ENCODE data around the gene CARM1.
"Not testable (repeated sequence)": the region's sequence is repeated elsewhere in the genome, so short reads cannot be mapped to it uniquely, and the experiment has no call there.

The CARM1 gene

GRCh38 chr19:10848230-10848856 lies 23.0 kb upstream of the CARM1 start, which contains the start of gene C19orf38:
Gene C19orf38, plus strand, starts transcription at chr19:10848415. Its CDS starts 94 bp downstream, at chr19:10848509.
- no peak for FAIRE-seq

DNA sequence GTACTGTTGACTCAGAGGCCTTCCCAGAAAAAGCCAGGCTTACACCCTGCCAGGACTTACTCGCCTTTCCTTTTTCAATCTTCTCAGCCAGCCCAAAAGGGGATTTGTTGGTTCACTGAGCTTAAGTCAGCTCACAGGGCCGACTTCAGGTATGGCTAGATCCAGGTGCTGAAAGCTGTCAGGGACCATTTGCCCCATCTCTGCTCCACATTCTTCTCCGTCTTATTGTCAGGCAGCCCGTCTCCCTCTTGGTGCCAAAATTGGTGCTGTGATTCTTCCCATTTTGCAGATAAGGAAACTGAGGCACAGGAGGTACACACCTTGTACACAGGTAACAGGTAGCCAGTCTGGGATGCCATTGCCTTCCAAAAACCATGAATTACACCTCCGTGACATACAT lies 20.7 kb upstream of the CARM1 start:
- FAIRE-seq = no peak

GRCh38 chr19:10852098-10852800 lies 19.1 kb upstream of the CARM1 start:
- FAIRE-seq = no peak

DNA sequence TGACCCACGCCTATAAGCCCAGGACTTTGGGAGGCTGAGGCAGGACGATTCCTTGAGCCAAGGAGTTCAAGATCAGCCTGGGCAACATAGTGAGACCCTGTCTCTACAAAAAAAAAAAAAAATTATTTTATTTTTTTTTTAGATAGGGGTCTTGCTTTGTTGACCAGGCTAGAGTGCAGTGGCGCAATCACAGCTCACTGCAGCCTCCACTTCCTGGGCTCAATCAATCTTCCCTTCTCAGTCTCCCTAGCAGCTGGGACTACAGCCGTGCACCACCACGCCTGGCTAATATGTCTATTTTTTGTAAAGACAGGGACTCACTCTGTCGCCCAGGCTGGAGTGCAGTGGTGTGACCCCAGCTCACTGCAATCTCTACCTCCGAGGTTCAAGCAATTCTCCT lies 18.4 kb upstream of the CARM1 start:
- no peak for FAIRE-seq

- no peak for FAIRE-seq
Measured at GRCh38 chr19:10854350-10855089, 16.8 kb upstream of the CARM1 start.

- FAIRE-seq = no peak
Measured at GRCh38 chr19:10855879-10856522, 15.4 kb upstream of the CARM1 start.

- FAIRE-seq = not testable (repeated sequence)
Measured at GRCh38 chr19:10856899-10857298, 14.5 kb upstream of the CARM1 start.

DNA sequence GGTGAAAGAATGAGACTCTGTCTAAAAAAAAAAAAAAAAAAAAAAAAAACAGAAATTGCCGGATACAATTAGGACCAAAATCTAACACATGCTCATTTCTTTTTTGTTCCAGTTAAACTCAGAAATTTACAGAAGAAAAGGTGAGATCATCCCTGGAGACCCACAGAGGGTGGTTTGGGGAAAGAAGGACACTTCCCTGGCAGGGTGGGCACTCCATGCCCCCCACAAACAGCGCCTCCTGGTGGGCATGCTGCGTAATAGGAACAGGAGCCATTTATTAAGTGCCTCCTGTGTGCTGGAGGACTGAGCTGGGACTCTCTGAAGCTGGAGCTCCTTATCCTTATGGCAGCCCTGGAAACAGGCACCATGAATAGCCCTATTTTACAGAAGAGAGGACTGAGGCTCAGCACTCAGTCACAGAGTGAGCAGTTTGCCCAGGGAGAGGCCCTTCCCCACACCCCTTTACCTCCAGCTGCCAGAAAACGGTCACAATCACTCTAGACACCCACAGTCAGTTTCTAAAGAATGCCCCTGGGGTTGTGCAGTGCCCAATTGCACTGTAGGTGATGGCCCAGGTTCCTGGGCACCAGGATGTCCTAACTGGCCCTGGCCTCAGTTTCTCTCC lies 13.0 kb upstream of the CARM1 start:
- FAIRE-seq = no peak

- no peak for FAIRE-seq
Measured at GRCh38 chr19:10861103-10861651, 10.2 kb upstream of the CARM1 start.

DNA sequence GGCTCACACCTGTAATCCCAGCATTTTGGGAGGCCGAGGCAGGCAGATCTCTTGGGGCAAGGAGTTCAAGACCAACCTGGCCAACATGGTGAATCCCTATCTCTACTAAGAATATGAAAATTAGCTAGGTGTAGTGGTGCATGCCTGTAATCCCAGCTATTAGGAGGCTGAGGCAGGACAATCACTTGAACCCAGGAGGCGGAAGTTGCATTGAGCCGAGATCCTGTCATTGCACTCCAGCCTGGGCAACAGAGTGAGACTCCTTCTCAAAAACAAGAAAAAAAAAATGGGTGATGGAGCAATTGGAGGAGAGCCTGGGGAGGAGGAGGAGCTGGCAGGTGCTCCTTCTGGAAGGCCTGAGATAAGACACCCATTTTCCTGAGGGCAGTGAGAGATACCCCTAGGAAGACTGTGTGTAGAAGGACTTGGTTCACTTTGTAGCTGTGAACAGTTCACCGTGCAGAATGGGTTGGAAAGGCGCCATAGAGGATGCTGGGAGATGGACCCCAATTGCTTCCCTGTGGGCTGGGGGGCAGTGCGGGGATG lies 8.7 kb upstream of the CARM1 start:
- FAIRE-seq = no peak

DNA sequence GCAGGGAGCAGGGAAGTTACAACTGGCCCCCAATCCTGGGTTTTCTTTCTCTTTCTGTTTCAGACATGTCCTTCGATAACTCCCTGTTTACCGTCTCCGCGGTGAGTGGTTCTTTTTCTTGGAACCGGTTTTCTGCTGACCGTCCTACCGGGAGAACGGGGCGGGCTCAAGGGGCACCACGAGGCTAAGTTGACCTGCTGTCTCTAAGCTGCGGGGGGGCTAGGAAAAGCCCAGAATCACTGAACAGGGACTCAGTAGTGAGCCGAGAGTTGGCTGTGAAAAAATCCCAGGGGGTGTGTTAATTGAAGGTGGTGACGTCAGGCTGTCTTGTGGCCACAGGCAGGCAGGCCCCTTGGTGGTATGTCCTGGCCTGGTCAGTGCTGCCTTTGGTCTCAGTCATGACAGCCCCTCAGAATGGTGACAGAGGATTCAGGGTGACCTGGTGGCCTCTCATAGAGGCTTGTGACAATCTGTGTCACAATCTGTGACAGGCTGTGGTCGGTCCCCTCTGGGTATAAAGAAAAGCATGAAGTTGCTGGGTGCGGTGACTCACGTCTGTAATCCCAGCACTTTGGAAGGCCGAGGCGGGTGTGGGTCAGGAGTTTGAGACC lies 8.1 kb upstream of the CARM1 start:
- no peak for FAIRE-seq

DNA sequence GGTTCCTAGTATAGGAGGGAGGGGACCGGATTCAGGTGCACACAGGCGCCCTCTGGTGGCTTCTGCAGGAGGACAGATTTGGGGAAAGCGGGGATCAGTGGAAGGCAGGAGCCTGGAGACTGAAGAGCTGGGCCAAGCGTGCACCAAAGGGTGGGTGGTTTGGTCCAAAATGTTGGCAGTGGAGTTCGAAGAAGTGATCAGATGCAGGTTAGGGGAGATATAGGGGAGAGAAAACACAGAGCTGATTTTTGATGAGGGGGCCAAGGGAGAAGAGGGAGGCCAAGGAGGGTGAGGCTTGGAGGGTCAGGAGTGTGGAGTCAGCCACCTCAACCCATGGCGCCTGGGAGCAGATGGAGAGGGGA lies 6.8 kb upstream of the CARM1 start:
- FAIRE-seq = no peak

- FAIRE-seq = no peak
Measured at GRCh38 chr19:10866495-10866894, 4.9 kb upstream of the CARM1 start.

DNA sequence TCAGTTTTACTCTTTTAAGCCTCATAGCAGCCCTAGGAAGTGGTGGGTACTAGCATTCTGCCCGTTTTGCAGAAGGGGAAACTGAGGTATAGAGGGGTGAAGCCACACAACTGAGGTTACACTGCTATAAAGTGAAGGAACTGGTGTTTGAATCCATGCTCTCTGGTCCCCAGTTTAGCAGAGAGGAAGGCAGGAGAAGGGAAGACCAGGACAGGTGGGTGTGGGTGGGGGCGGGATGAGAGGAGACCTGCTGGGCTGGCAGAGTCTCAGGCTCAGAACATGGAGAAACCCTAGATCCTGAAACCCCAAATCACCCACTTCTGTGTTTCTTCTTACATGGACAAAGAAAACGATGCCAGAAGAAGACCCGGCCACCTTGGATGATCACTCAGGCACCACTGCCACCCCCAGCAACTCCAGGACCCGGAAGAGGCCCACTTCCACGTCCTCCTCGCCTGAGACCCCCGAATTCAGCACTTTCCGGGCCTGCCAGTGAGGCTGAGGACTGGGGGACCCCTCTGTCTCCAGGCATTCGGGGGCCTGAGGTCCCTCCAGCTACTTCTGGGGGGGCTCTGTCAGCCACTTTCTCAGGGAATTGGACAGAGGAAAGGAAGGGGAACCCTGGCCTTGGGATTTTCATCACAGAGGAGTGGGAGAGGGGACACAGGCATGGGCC lies 2.3 kb upstream of the CARM1 start:
- FAIRE-seq = no peak

DNA sequence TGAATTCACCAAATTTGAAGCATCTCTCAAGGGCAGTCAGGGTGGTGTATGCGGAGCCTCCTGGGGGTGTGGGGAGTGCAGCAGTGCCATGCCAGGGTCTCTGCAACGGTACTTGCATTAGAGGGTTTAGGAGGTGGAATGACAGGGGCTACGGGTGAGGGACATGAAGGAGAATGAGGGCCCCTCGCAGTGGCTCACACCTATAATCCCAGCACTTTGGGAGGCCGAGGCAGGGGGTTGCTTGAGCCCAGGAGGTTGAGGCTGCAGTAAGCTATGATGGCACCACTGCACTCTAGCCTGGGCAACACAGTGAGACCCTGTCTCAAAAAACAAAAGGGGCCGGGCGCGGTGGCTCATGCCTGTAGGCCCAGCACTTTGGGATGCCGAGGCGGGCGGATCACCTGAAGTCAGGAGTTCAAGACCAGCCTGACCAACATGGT lies 1.5 kb upstream of the CARM1 start:
- not testable (repeated sequence) for FAIRE-seq

DNA sequence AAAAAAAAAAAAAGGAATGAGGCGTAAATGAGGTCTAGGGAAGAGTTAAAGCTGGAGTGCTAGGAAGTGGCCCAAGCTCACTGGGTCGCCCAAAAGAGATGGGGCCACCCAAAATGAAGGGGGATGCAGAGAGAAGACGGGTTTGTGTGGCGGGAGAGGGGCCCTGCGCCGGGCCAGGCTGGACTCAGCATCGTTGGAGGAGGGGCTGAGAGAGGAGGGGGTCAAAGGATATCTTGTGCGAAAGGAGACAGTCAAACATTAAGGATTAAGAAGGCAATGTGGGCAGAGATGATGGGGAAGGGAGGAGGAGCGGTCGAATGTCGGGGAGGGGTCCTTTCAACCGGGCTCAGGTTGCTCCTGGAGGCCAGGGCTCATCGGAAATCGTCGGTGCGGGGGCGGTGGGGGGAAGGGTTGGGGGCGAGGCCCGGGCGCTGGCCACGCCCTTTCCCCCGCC lies 825 bp upstream of the CARM1 start:
- FAIRE-seq = no peak

GRCh38 chr19:10871711-10872545 lies 575 bp downstream of the CARM1 start:
- FAIRE-seq = no peak

DNA sequence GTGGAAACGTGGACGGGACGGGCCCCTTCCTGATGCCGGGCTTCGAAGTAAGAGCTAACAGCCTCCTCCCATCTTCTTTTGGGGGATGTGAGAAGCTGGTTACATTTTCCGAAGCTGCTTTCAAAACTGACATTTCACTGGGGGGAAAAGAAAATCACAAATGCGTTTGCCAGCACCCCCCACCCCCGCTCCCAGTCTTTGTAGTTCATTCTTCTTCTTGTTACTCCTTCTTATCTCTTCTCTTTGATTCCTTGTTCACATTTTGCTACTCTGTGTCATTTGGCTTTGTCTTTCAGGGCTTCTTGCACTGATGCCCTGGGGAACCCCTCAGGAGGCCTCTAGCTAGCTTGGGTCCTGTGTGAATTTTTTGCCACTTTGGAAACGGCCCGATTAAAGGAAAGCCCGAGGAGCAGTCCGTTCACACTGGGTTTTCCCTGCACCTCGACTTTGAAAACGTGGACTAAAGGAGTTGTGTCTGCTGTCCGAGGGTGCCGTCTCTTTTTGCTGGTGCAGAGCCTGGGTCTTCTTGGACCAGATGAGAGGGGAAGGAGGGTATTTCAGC lies 1.3 kb downstream of the CARM1 start:
- FAIRE-seq = no peak

GRCh38 chr19:10874024-10874423 lies 2.7 kb downstream of the CARM1 start:
- no peak for FAIRE-seq
